ENCODE results near the gene EMC8.

The EMC8 gene

DNA sequence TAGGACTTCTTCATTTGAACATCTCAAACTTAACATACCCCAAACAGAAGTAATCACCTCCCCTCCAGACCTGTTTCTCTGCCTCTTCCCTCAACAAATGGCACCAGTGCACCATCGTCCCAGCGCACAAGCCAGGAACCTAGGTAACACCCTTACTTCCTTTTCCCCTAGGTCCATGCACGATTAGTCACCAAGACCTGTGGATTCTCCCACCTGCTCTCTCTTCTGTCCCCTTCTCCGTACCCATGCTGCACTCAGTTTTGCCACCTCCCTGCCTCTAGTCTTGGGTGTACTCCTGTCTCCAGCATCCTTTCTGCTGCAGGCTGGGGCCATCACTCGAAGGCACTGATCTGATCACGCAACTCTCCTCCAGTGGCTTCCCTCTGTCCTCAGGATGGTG, 3.2 kb downstream of the EMC8 start:
- in situ Hi-C loops (cut with MboI; ENCODE audit: low sequenced_read_pairs) = no loop called here

DNA sequence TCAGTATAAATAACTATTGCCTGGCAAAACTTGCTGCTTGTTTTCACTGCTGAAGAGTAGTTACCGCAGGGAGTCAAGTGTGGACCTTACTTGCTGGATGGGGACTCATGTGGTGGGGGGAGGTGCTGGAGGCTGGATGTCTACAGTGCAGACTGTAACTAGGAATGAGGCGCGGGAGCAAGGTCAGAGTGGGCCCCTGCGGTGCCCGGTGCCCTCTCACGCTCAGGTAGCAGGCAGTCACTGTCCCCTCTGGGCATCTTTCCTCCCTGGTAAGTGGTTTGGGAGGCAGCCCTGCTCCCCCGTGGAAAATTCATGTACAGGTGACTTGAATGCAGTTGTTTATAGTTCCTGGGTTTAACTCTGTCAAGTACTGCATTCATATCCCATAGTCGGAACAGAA, 4.6 kb downstream of the EMC8 start:
- in situ Hi-C loops (cut with MboI; ENCODE audit: low sequenced_read_pairs) = no loop called here

DNA sequence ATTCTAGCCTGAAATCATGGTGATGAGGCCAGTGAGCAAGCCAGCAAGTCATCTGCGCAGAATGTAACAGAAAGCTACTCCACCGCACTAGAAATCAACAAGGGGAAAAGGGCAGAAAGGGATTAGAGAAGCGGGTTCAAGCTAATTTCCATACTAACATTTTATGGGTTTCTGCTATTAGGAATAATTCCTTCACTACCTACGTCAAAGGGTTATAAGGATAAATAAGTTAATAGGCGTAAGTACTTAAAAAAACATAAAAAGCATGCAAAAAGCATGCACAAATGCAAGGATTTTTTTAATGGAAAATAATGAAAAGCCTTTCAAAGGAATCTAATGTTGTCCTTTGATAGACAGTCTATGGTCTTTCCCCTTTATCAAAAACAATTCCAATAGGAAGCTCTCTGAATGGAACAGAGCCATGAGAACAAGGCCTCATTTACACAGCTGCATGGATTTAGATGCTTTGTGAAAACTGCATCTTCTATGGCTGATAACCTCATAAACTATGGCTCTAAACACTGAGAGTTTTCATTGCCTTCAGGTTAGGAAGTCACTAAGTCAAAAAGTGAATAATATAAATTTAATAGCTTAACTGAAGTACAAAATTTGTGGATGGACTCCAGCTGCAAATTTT, 5.6 kb downstream of the EMC8 start:
- in situ Hi-C loops (cut with MboI; ENCODE audit: low sequenced_read_pairs) = no loop called here

DNA sequence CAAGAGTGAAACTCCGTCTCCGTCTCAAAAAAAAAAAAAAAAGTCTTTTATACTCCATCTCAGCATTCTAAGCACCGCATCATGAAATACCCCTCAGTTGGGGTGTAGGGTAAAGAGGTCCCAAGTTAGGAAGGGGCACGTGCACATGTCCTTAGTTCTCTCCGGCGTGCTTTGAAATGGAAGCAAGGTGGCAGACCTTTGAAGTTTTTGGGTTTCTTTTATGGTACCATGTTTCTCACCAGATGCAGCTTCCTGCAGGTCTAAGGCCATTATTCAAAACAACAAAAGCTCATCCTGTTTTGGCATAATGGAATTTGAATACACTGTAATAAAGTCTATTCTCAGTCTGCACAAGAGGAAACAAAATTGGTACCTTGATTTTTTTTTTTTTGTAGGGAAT, 9.6 kb downstream of the EMC8 start:
- in situ Hi-C loops (cut with MboI; ENCODE audit: low sequenced_read_pairs) = no loop called here

DNA sequence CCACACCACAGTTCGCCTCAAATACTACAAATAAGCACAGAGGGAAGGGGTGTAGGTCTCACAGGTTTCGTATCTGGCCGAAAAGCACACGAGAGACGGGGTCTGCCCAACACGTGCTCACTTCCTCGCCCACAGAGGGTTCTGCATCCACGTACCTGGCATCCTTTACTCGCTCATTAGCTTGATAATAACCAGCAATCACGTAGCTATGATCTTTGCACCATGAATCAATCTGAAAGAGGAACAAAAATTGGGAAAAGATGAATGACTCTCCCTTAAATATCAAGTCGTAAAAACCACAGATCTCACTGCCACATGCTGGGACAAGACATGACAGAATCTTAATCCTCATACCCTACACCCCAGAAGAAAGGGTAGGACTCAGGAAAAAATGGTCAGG, 10.5 kb downstream of the EMC8 start:
- in situ Hi-C loops (cut with MboI; ENCODE audit: low sequenced_read_pairs) = no loop called here

DNA sequence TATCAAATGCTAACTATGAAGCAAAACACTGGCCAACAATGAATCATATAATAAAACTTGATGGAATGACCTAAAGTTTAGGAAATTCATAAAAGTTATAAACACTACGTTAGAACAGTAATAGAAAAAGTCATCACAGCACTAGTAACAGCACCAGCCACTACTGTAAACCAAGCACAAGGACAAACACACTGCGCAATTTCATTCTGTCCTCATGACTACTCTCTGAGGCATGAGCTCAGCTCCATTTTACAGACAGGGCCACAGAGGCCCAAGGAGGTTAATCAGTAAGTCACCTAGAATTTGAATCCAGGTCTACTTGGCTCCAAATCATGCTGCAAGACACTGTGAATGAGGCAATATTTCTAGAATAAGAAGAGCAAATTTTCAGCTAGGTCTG, 13.4 kb downstream of the EMC8 start:
- in situ Hi-C loops (cut with MboI; ENCODE audit: low sequenced_read_pairs) = no loop called here

DNA sequence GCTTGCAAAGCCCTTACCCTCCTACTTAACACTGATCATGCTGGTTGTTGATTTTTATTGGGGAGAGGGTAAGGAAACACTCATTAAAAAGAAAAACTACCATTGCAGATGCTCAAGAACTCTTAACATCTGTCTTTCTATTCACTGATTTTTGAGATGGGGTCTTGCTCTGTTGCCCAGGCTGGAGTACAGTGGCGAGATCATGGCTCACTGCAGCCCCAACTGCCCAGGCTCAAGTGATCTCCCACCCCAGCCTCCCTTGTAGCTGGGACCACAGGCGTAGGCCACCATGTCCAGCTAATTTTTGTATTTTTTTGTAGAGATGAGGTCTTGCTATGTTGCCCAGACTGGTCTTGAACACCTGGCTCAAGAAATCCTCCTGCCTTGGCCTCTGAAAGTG, 14.5 kb downstream of the EMC8 start:
- in situ Hi-C loops (cut with MboI; ENCODE audit: low sequenced_read_pairs) = no loop called here

DNA sequence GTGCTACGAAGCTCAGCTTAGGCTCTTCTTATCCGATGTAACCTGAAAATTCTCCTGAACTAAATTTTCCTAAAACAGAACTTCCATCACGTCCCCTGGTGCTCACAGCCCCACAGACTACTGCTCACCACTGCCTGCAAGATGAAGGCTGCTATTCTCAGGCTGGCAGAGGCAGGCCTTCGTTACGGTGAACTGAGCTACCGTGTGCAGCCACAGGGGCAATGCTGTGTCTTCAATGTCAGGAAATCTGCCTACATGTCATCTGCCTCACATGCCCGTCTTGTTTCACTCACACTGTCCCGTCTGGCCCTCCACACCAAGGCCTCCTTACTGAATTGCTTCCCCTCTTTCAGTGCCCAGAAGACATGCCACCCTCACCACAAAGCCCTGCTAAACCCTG, 15.9 kb downstream of the EMC8 start:
- in situ Hi-C loops (cut with MboI; ENCODE audit: low sequenced_read_pairs) = no loop called here

DNA sequence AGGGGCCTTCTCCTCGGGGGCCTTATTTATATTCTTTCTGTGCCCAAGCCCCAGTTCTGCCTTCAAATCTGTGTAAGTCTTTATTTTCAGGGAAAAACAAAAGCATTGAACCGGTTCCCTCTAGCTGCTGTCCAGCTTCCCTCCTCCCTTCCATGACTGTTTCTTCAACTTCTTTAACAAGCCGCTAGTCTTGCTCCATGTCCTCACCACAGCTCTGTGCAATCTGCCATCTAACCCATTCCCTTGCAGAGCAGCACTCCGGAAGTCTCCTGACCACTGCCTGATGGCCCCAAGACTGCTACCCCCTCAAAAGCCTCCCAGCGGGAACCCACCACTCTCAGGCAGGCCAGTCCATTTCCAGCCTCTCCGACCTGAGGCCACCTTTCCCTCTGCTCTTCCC, 16.9 kb downstream of the EMC8 start:
- in situ Hi-C loops (cut with MboI; ENCODE audit: low sequenced_read_pairs) = no loop called here

DNA sequence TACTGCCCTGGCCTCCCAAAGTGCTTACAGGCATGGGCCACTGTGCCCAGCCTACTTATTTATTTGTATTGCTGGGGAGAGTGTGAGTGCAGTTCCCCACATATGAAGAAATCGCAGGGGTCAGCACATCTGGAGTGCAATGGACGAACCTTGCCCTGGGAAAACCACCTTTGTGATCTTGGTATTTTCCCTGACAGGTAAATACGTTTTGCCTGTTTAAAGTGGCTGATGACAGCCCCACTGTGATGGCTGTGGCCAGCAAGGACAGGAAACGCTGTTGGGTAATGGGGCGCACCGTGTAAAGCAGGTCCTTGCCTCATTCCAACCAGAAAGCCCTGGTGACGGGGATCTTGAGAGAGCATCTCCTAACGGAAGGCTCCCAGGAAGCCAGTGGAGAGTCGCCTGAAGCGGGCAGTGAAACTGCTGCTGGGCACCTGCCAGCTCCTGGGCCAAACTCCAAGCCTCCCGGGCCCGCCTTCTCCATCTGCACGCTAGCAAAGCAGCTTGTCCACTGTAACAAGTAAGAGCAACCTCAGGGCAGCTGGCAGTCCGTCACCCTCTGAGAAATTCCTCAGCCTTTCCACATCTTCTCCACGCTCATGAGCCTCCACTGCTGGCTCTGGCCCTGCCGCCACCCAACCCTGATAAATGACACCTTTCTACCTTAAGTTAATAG, 17.5 kb downstream of the EMC8 start:
- in situ Hi-C loops (cut with MboI; ENCODE audit: low sequenced_read_pairs) = no loop called here

DNA sequence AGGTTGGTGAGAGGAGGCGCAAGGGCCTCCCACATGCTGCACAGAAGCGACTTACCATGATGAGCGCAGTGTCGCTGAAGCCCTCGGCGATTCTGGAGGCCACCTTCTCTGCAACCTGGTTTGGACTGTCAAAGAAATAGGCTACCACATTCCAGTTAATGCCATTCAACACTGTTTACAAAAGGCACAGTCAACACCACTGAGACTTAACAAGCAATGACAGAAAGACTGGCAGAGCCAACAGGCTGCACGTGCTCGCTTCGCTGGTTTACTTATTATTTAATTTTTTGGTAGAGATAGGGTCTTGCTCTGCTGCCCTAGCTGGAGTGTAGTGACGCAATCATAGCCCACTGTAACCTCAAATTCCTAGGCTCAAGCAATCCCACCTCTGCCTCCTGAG, 18.2 kb downstream of the EMC8 start:
- in situ Hi-C loops (cut with MboI; ENCODE audit: low sequenced_read_pairs) = no loop called here

DNA sequence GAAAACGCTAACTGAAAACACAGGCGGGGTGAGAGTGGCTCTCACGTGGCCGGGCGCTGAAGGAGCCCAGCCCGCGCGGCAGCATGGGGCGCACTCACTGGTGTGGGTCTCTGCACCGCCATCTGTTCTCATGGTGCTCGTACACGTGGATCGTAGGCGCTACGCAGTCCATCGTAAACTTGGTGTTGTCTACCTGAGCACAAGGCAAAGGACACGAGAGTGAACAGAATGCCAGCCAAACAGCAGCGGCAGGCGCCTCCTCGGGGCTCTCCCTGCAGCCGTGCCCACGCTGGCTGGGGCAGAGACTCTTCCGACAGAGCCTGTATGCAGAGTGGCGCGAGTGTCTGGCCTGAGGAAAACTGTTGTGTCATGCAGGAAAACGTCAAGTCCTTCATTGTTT, 19.1 kb downstream of the EMC8 start:
- in situ Hi-C loops (cut with MboI; ENCODE audit: low sequenced_read_pairs) = no loop called here

DNA sequence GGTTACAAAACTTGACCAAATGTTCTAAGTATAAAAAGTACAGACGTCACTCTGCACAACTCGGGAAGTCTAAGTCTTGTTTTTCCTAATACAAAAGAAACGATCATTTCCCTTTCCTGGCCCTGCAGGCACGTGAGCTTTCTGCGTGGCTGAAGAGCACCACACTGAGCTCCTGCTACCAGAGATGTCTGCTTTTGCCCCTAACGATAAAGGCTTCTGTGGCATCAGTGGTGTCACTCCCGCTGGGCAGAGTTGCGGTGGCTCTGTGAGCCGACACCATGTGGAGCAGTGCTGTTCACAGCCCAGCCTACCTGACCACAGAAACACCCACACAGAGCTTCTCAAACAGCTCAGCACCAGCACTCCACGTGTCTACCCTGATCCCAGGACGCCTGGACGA, 20.5 kb downstream of the EMC8 start:
- in situ Hi-C loops (cut with MboI; ENCODE audit: low sequenced_read_pairs) = no loop called here

DNA sequence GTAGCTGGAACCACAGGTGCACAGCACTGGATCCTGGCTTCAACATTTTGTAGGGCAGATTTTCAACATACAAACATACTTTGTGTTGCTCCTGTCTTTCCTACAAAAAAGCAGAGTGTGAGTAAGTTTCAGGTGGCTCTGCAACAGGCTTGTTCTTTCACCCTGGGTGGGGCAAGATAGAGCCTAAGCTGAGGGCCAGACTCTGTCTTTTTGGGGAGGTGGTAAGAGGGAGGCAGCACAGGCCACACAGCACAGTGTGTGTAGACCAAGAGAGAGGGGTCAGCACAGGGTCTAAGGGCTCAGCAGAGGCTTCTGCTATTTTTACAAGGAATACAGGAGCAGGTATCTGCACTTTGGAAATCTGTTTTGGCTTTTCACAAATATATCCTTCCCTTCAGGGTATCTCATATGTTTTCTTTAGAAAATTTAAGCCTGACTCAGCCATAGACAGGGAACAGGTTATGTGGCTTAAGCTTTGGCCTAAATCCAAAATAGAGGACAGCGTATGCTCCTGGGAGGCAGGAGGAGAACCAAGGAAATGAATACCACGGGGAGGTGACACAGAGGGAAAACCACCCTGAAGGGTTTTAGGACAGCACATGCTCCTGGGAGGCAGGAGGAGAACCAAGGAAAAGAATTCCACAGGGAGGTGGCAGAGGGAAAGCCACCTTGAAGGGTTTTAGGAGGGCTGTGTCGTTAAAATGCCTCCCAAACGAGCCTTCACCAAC, 21.6 kb downstream of the EMC8 start:
- in situ Hi-C loops (cut with MboI; ENCODE audit: low sequenced_read_pairs) = no loop called here

DNA sequence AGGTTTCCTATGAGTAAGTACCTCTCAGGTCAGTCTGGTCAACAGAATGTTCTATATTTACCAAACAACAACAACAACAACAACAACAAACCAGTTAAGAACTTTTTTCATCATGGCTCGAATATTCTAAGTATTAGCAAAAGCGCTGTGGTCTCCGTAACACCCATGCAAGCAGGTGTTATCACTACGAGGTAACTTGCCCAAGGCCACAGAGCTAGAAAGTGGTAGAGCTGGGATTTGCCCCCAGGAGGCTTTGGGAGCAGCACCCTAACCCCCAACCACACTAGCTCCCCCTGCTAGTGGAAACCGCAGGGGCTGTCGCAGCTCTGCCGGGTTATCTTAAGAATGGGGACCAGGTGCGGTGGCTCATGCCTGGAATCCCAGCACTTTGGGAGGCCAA, 24.5 kb downstream of the EMC8 start:
- in situ Hi-C loops (cut with MboI; ENCODE audit: low sequenced_read_pairs) = no loop called here

DNA sequence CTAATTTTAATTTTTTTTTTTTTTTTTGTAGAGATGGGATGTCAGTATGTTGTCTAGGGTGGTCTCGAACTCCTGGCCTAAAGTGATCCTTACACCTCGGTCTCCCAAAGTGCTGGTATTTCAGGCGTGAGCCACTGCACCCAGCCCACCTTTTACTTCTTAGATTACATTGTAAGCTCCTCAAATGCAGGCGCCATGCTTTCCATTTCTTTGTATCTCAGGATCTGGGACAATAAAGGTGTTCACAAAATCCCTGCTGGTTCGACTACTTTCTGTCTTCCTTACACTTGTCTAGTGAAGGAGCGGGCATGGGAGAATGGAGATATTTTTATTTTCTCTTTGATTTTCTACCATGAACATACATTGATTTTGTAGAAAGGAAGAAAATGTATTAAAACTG, 25.2 kb downstream of the EMC8 start:
- in situ Hi-C loops (cut with MboI; ENCODE audit: low sequenced_read_pairs) = no loop called here

DNA sequence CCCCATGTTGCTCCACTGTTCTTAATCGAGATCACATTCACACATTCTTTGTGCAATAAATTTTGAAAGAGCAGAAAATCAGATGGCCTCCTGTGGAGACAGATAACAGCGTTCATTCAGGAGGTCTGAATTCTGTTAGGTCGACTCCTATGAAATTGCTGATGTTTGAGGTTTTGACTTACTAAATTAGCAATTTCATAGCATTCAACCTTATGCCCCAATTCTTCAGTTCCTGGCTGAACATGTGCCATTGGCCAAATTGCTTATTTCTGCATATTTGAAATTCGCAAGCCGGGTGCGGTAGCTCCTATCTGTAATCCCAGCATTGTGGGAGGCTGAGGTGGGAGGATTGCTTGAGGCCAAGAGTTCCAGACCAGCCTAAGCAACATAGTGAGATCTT, 26.3 kb downstream of the EMC8 start:
- in situ Hi-C loops (cut with MboI; ENCODE audit: low sequenced_read_pairs) = no loop called here

DNA sequence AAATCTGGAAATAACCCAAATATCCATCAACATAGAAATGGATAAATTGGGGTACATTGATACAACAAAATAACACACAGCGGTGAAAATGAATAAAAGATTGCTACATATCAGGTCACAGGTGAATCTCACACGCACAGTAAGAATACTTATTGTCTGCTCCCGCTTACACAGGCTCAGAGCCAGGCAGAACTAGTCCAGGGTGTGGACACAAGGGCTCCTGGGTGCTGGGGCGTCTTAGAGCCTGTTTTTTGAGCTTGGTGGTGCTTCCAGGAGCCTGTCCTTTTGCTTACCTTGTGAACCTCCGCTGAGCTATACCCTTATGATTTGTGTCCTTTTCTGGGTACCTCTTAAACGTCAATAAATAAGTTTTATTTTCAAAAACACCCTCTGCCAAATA, 28.6 kb downstream of the EMC8 start:
- in situ Hi-C loops (cut with MboI; ENCODE audit: low sequenced_read_pairs) = no loop called here

DNA sequence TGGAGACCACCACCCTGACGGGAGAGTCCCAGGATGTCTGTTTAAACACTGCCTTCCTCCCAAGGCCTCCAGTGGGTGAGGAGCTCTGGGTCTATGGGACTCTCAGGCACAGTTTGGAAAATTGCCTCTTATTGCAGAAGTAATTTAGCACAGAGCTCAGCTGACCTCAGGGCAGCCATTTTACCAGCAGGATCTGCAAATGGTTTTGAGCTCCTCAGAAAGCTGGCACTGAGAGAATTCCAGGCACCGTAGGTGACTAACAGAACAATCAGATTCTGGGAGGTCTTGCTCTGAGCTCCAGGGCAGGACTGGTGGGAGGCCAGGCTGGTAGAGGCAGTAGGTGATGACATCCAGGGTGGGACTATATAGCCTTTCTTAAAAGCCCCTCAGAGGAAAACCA, 31.1 kb downstream of the EMC8 start:
- in situ Hi-C loops (cut with MboI; ENCODE audit: low sequenced_read_pairs) = no loop called here

DNA sequence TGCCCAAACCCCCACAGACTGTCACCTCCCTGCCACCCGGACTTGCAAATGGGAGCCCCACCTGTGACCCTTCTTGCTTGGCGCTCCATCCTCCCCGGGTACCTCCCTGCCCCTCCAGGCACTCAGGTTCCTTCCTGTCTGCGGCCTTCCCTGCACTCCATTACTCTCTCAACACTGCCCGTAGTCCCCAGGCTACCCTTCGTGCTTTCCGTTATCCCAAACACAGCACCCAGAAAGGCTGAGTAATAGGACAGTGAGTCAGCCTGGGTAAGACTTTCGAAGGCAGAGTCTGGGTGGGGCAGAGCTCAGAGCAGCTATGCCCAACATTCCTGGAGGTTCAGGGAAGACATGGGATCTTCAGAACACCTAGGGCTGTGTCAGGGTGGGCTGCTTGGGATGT, 31.8 kb downstream of the EMC8 start:
- in situ Hi-C loops (cut with MboI; ENCODE audit: low sequenced_read_pairs) = no loop called here

DNA sequence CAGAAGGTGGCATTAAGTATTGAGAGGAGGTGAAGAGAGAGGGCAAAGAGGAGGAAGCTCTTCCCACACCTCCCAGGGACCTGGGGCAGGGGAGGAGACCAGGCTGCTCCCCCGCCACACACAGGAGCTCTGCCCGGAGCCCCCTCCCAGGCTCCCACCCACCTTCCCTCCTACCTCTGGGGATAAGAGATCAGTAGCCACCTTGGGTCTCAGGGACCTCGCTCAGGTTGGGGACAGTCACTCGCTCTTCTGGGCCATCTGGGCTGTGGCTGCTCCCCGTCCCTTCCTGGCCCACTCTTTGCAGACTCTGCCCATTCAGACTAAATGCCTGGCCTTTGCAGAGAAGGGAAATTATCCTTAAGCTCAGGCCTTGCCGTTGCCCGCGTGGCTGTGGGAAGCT, 33.6 kb downstream of the EMC8 start:
- in situ Hi-C loops (cut with MboI; ENCODE audit: low sequenced_read_pairs) = no loop called here

DNA sequence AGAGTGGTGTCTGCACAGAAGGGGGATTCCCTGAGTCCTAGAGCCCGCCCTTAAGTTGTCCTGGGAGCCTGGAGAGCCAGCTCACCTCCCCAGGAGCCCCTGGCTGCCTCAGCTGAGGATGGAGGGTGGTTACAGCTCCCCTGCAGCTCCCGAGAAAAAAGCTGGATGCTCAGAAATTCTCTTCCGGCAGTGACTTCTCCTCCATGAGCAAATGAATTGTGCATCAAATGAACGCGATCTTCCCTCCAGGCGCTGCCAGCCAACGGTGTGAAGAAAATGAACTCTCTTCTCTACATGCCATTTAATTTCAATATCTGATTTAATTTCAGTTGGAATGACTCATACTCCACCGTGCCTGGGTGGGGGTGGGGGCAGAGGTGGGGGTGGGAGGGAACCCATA, 34.1 kb downstream of the EMC8 start:
- in situ Hi-C loops (cut with MboI; ENCODE audit: low sequenced_read_pairs) = no loop called here
